Neural progenitor cell (in vitro differentiated cells): ENCODE measurements around the gene CDC42. TPM values are rescaled to one million over a fixed set of nuclear protein-coding genes. Genes with fewer than 3 reads are reported as not detected.

ENCODE experiments used
- DNase-seq: peaks from one replicate; pipeline ENCODE4 v3.0.0-alpha.2; 2016; ENCODE audit warnings: low spot score
- H2AFZ ChIP-seq: fragments of 200-600 bp; sonication (generic); replicated peaks from 2 replicates; pipeline ENCODE4 v1.6.1; 2016; ENCODE audit warnings: antibody characterized with exemption
- H3F3A ChIP-seq: fragments of 200-600 bp; sonication (generic); 2 replicates; pipeline ENCODE4 v1.6.1; 2016; ENCODE audit warnings: antibody characterized with exemption, low read depth
- H3K27ac ChIP-seq: fragments of 200-600 bp; sonication (generic); 2 replicates; pipeline ENCODE4 v1.5.1; 2016; ENCODE audit warnings: mild to moderate bottlenecking
- H3K27me3 ChIP-seq: fragments of 200-600 bp; sonication (generic); 2 replicates; pipeline ENCODE4 v1.6.1; 2016; ENCODE audit warnings: mild to moderate bottlenecking, moderate library complexity
- H3K36me3 ChIP-seq: fragments of 200-600 bp; sonication (generic); 2 replicates; pipeline ENCODE4 v1.5.1; 2016
- H3K4me1 ChIP-seq: fragments of 200-600 bp; sonication (generic); 2 replicates; pipeline ENCODE4 v1.6.1; 2016; ENCODE audit warnings: mixed run types
- H3K4me2 ChIP-seq: fragments of 200-600 bp; sonication (generic); 2 replicates; pipeline ENCODE4 v1.6.1; 2016
- H3K4me3 ChIP-seq: fragments of 200-600 bp; sonication (generic); 2 replicates; pipeline ENCODE4 v1.5.1; 2016
- H3K79me2 ChIP-seq: fragments of 200-600 bp; sonication (generic); 2 replicates; pipeline ENCODE4 v1.6.1; 2016; ENCODE audit warnings: low read depth
- H3K9ac ChIP-seq: fragments of 200-600 bp; sonication (generic); 2 replicates; pipeline ENCODE4 v1.6.1; 2016
- H3K9me3 ChIP-seq: fragments of 200-600 bp; sonication (generic); 2 replicates; pipeline ENCODE4 v1.5.1; 2016; ENCODE audit warnings: low read depth
- H4K20me1 ChIP-seq: fragments of 200-600 bp; sonication (generic); 2 replicates; pipeline ENCODE4 v1.6.1; 2016; ENCODE audit warnings: low read depth
- H3K27ac Mint-ChIP-seq: 3 replicates; pipeline ENCODE4 v1.8.0; 2021; ENCODE audit warnings: mixed read lengths
- H3K27me3 Mint-ChIP-seq: 2 replicates; pipeline ENCODE4 v1.8.0; 2022; ENCODE audit warnings: low read depth, mild to moderate bottlenecking, inconsistent platforms, moderate library complexity, mixed read lengths; ENCODE audit not compliant: insufficient read depth
- H3K36me3 Mint-ChIP-seq: 3 replicates; pipeline ENCODE4 v1.8.0; 2021; ENCODE audit warnings: mixed read lengths
- H3K4me1 Mint-ChIP-seq: 3 replicates; pipeline ENCODE4 v1.8.0; 2021; ENCODE audit warnings: mixed read lengths
- H3K4me3 Mint-ChIP-seq: 3 replicates; pipeline ENCODE4 v1.8.0; 2021; ENCODE audit warnings: mild to moderate bottlenecking, moderate library complexity, mixed read lengths
- H3K9me3 Mint-ChIP-seq: 3 replicates; pipeline ENCODE4 v1.8.0; 2020; ENCODE audit warnings: mixed read lengths
- EZH2 ChIP-seq: fragments of 200-600 bp; sonication (generic); IDR thresholded peaks from 2 replicates; pipeline ENCODE4 v1.6.1; 2017; ENCODE audit warnings: antibody characterized with exemption, mild to moderate bottlenecking, moderate library complexity
- EZH2phosphoT487 ChIP-seq: fragments of 200-600 bp; sonication (generic); IDR thresholded peaks from 2 replicates; pipeline ENCODE4 v1.6.1; 2017; ENCODE audit warnings: antibody characterized with exemption
- total RNA-seq: library from RNA; depleted of rRNA; stranded (reverse); fragments of >200 nt; gene quantifications from 2 replicates; pipeline ENCODE4 v1.2.3, GENCODE V29; 2015; ENCODE audit warnings: low replicate concordance
- TF ChIP-seq, protein P1 (sequence below): fragments of 200-600 bp; sonication (generic); IDR thresholded peaks from 2 replicates; pipeline ENCODE4 v1.5.1; 2017; ENCODE audit warnings: antibody characterized with exemption, mild to moderate bottlenecking

The CDC42 gene
- total RNA-seq, 1 donor from 2014 or later, result 348 TPM

DNA sequence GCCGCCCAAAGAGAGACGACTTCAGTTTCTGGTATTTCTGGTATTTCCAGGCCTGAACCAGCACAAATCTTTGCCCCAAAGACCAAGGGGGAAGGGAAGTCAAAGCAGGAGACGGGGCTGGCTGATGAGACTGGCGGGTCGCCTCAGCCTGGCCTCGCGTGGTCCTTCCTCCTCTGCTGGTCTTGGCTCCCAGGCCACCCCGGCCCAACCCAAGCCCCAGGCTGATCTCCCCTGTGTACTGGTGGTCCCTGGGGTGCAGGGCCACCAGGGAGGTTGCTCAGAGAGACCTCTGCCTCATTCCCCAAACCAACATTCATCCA is 70.5 kb downstream of the CDC42 start:
- H4K20me1 ChIP-seq, result peaks cover 49% of the 10 kb centered on the region
- no peak overlapping the region for H3K27ac Mint-ChIP-seq
- no peak for TF ChIP-seq EZH2phosphoT487
- no peak for TF ChIP-seq EZH2
- TF ChIP-seq, protein P1, sequence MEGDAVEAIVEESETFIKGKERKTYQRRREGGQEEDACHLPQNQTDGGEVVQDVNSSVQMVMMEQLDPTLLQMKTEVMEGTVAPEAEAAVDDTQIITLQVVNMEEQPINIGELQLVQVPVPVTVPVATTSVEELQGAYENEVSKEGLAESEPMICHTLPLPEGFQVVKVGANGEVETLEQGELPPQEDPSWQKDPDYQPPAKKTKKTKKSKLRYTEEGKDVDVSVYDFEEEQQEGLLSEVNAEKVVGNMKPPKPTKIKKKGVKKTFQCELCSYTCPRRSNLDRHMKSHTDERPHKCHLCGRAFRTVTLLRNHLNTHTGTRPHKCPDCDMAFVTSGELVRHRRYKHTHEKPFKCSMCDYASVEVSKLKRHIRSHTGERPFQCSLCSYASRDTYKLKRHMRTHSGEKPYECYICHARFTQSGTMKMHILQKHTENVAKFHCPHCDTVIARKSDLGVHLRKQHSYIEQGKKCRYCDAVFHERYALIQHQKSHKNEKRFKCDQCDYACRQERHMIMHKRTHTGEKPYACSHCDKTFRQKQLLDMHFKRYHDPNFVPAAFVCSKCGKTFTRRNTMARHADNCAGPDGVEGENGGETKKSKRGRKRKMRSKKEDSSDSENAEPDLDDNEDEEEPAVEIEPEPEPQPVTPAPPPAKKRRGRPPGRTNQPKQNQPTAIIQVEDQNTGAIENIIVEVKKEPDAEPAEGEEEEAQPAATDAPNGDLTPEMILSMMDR, result no peak

DNA sequence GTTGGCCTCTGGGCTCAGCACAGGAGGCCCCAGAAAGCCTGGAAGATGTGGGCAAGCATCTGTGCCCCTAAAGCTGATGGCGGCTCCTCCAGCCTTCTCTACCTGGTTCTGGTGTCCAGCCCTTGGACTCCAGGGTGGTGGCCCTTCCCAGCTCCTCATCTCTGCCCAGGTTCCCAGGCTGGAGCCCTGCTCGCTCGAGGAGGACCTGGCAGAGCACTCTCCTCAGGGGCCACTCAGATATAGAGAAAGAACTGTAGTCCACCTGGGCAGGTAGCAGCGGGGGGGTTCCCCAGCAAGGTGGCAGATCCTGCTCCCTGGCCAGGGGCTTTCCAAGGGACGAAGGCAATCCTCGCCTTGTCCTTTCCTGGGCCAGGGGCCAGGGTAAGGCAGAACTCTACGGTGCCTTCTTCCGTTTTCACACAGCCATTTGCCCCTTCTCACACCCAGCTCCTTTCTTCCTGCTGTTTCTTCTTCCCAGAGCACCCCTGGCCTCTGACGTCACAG is 71.4 kb downstream of the CDC42 start:
- Histone ChIP-seq H3K36me3 (no peaks in the 10 kb centered on the region), H3K27me3 (no peaks in the 10 kb centered on the region), H3K9ac (no peak overlapping the region), H4K20me1 (peaks cover 42% of the 10 kb centered on the region), H3F3A (peaks cover 2% of the 10 kb centered on the region), H3K27ac (no peak overlapping the region), H3K9me3 (no peaks in the 10 kb centered on the region), H3K4me2 (no peak overlapping the region), H3K79me2 (no peaks in the 10 kb centered on the region), H2AFZ (no peak overlapping the region), H3K4me3 (no peak overlapping the region), H3K4me1 (peaks cover 15% of the 10 kb centered on the region)
- TF ChIP-seq, protein P1, result no peak
- no peak for TF ChIP-seq EZH2
- TF ChIP-seq EZH2phosphoT487, result no peak
- Mint-ChIP-seq H3K27ac (no peak overlapping the region), H3K27me3 (peaks cover 4% of the 10 kb centered on the region), H3K36me3 (peaks cover 31% of the 10 kb centered on the region), H3K9me3 (no peaks in the 10 kb centered on the region), H3K4me3 (no peak overlapping the region), H3K4me1 (peaks cover 30% of the 10 kb centered on the region)
- no peak for DNase-seq

More for the DNA sequence above, 70.5 kb downstream of the CDC42 start:
- peaks cover 36% of the 10 kb centered on the region for H3K4me1 Mint-ChIP-seq
- Histone ChIP-seq H2AFZ (no peak overlapping the region), H3K9ac (no peak overlapping the region), H3F3A (peaks cover 2% of the 10 kb centered on the region), H3K4me3 (no peak overlapping the region), H3K27me3 (no peaks in the 10 kb centered on the region), H3K9me3 (no peaks in the 10 kb centered on the region), H3K4me1 (peaks cover 15% of the 10 kb centered on the region), H3K79me2 (no peaks in the 10 kb centered on the region), H3K4me2 (no peak overlapping the region), H3K36me3 (no peaks in the 10 kb centered on the region), H3K27ac (no peak overlapping the region)
- DNase-seq, result no peak
- peaks cover 5% of the 10 kb centered on the region for H3K27me3 Mint-ChIP-seq
- no peak overlapping the region for H3K4me3 Mint-ChIP-seq
- H3K36me3 Mint-ChIP-seq, result peaks cover 29% of the 10 kb centered on the region
- H3K9me3 Mint-ChIP-seq, result no peaks in the 10 kb centered on the region

DNA sequence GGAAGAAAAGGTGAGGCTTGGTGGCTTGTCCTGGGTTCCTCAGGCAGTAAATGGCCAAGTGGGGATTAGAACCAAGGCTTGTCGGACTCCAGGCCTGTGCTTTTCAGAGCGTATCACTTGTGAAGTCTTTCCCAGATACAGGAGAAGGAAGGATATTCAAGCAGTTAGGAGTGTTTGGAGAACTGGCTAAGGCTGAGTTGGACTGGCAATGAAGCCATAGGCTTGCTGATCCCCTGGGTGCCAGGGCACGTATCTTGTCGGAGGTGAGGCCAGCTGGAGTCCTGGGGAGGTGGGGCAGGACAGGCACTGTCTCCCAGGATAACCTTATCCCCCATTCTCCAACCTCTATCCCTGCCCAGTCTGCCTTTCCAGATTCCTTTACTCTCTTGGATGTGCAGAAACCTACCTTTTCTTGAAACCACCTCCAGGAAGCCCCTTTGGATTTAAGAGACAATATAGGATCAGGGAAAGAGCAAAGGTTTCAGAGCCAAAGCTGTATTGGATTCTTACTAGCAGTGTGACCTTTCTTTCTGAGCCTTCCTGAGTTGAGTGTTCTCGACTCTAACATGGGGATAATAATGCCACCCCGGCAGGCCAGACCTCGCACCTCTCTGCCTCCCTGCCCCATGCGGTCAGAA is 72.2 kb downstream of the CDC42 start:
- Histone ChIP-seq H3K27ac (no peak overlapping the region), H3F3A (peaks cover under 1% of the 10 kb centered on the region), H3K79me2 (no peaks in the 10 kb centered on the region), H3K36me3 (no peaks in the 10 kb centered on the region), H3K27me3 (no peaks in the 10 kb centered on the region), H4K20me1 (peaks cover 38% of the 10 kb centered on the region), H3K4me2 (no peak overlapping the region), H3K9ac (no peak overlapping the region), H2AFZ (no peak overlapping the region), H3K4me1 (peaks cover 15% of the 10 kb centered on the region), H3K4me3 (no peak overlapping the region), H3K9me3 (no peaks in the 10 kb centered on the region)
- Mint-ChIP-seq H3K9me3 (no peaks in the 10 kb centered on the region), H3K27me3 (peaks cover 2% of the 10 kb centered on the region), H3K4me3 (no peak overlapping the region), H3K4me1 (peaks cover 29% of the 10 kb centered on the region), H3K27ac (no peak overlapping the region), H3K36me3 (peaks cover 31% of the 10 kb centered on the region)
- DNase-seq, result no peak
- TF ChIP-seq EZH2phosphoT487 (no peak), EZH2 (no peak)
- TF ChIP-seq, protein P1, result no peak
